ENCODE data around the gene TMEM132D.

DNA sequence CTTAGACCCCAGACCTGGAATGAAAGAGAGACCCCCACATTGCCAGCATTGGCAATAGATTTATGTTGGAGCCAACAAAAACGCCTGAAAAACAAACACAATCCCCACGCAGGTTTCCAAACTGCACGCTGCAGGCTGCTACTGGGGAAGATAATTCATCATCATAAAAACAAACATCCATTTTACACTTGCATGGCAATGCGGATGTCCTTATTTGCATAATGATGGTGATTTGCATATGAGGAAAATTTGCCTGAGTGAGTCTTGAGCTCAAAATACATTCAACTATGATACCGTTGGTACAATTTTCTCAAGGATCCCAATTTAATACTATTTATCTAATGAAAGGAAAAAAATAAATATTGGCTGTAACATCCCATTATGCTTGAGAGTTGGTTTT lies 33.6 kb upstream of the TMEM132D start:
- TF ChIP-seq, protein P1, sequence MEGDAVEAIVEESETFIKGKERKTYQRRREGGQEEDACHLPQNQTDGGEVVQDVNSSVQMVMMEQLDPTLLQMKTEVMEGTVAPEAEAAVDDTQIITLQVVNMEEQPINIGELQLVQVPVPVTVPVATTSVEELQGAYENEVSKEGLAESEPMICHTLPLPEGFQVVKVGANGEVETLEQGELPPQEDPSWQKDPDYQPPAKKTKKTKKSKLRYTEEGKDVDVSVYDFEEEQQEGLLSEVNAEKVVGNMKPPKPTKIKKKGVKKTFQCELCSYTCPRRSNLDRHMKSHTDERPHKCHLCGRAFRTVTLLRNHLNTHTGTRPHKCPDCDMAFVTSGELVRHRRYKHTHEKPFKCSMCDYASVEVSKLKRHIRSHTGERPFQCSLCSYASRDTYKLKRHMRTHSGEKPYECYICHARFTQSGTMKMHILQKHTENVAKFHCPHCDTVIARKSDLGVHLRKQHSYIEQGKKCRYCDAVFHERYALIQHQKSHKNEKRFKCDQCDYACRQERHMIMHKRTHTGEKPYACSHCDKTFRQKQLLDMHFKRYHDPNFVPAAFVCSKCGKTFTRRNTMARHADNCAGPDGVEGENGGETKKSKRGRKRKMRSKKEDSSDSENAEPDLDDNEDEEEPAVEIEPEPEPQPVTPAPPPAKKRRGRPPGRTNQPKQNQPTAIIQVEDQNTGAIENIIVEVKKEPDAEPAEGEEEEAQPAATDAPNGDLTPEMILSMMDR (IDR thresholded peaks at IDR 0.05) = no peak
- TF ChIP-seq SIN3A (IDR thresholded peaks at IDR 0.05; ENCODE audit: borderline replicate concordance, insufficient read depth, low read depth, low read length) (no peak), POLR2AphosphoS5 (IDR thresholded peaks at IDR 0.05; ENCODE audit: low read depth, low read length) (no peak), TCF7L2 (IDR thresholded peaks at IDR 0.05; ENCODE audit: low read depth, low read length) (no peak)
- TF ChIP-seq, protein P2, sequence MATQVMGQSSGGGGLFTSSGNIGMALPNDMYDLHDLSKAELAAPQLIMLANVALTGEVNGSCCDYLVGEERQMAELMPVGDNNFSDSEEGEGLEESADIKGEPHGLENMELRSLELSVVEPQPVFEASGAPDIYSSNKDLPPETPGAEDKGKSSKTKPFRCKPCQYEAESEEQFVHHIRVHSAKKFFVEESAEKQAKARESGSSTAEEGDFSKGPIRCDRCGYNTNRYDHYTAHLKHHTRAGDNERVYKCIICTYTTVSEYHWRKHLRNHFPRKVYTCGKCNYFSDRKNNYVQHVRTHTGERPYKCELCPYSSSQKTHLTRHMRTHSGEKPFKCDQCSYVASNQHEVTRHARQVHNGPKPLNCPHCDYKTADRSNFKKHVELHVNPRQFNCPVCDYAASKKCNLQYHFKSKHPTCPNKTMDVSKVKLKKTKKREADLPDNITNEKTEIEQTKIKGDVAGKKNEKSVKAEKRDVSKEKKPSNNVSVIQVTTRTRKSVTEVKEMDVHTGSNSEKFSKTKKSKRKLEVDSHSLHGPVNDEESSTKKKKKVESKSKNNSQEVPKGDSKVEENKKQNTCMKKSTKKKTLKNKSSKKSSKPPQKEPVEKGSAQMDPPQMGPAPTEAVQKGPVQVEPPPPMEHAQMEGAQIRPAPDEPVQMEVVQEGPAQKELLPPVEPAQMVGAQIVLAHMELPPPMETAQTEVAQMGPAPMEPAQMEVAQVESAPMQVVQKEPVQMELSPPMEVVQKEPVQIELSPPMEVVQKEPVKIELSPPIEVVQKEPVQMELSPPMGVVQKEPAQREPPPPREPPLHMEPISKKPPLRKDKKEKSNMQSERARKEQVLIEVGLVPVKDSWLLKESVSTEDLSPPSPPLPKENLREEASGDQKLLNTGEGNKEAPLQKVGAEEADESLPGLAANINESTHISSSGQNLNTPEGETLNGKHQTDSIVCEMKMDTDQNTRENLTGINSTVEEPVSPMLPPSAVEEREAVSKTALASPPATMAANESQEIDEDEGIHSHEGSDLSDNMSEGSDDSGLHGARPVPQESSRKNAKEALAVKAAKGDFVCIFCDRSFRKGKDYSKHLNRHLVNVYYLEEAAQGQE (IDR thresholded peaks at IDR 0.05; ENCODE audit: insufficient read depth in 1 of 2, low read depth in 2 of 2, low read length in 1 of 2) = no peak
